Measurements from ENCODE around the gene ZNF407.

ZNF407 gene

GRCh38 chr18:74876630-74877243, 279.1 kb downstream of the ZNF407 start:
- no peak for DNase-seq (ENCODE audit: low read depth)

DNA sequence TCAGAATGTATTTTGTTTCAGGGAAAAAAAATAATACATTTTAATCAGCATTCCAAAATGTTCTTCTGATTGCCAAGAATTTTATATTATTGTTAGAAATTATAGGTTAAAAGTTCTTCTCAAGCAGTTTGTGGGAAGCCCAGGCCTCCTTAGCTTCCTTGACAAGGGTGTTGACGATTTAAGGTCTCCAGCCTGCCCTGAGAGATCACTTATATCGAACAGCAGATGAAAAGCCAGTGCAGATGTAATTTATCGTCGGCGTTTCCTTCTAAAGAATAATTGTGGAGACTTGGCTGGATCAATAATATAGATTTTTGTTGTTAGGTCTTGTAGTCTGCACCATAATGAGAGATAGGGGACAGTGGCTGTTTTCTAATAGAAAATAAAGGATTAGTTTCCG, 280.6 kb downstream of the ZNF407 start:
- DNase-seq (ENCODE audit: low read depth), result no peak

- no peak for DNase-seq (ENCODE audit: low read depth)
Observed at GRCh38 chr18:74880706-74881278, 283.1 kb downstream of the ZNF407 start.

DNA sequence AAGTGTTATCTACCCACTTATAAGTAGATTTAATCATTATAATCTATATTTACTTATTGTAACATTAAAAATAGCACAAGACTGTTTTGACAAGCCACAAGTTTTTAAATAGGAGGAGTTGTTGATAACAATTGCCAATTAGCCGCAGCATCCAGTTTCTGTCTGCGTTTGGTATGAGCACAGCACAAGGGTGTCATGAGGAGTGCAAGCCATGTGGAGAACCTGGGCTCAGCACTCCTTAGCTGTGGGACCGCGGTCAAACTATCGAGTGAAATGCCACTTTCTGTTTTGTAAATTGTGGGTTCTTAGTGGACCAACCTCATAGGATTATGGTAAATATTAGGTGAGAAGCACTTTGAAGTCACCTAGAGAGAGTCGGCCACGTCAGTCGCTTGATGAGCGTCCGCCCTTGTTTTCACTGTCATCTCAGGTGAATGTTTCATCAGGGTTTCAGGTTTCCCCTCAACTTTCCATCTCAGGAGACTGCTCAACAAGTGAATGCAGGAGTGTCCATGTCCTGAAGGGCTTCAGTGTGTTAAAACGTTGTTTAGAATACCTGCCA, 294.5 kb downstream of the ZNF407 start:
- no peak for DNase-seq (ENCODE audit: low read depth)

- DNase-seq (ENCODE audit: low read depth), result peak; percentile 40
Observed at GRCh38 chr18:74895686-74896085, 298.0 kb downstream of the ZNF407 start.

GRCh38 chr18:74896390-74896991, 298.8 kb downstream of the ZNF407 start:
- DNase-seq (ENCODE audit: low read depth), result peak; percentile 10

GRCh38 chr18:74897971-74898657, 300.4 kb downstream of the ZNF407 start:
- DNase-seq (ENCODE audit: low read depth), result peak; percentile 71

DNA sequence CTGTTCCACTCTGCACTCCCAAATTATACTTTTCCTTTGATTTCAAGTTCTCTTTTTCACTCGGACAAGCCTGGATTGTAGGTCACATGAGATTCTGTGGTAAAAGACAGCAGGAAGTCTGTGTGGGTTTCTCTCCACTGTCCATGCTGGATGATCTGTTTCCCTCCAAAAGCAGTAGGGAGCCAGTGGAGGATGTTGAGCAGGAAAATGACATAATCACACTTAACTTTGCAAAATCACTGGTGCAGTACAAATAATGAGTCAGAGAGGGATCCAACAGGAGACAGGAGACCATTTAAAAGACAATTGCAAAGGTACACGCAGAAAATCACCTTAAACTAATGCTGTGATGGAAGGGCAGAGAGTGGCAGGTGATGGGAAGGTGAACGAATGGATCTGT, 301.3 kb downstream of the ZNF407 start:
- DNase-seq (ENCODE audit: low read depth), result peak; percentile 58

DNA sequence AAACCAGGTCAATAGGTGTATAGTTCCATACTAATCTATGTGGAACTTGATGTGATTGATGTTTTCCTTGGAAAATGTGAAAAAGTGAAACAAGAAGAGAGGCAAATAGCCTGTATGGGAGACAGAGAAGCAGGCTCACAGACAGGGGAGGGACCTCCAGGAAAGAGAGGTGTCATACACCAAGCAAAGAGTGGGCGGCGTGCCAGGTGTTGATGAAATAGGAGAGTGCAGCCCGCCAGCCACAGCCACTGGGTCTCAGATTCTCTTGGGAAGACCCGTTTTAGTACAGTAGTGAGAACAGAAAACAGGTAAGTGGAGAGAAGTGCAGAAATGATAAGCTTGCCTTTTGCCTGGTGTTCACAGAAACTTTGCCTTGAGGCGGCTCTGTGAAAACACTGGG, 301.9 kb downstream of the ZNF407 start:
- DNase-seq (ENCODE audit: low read depth), result peak; percentile 36

DNA sequence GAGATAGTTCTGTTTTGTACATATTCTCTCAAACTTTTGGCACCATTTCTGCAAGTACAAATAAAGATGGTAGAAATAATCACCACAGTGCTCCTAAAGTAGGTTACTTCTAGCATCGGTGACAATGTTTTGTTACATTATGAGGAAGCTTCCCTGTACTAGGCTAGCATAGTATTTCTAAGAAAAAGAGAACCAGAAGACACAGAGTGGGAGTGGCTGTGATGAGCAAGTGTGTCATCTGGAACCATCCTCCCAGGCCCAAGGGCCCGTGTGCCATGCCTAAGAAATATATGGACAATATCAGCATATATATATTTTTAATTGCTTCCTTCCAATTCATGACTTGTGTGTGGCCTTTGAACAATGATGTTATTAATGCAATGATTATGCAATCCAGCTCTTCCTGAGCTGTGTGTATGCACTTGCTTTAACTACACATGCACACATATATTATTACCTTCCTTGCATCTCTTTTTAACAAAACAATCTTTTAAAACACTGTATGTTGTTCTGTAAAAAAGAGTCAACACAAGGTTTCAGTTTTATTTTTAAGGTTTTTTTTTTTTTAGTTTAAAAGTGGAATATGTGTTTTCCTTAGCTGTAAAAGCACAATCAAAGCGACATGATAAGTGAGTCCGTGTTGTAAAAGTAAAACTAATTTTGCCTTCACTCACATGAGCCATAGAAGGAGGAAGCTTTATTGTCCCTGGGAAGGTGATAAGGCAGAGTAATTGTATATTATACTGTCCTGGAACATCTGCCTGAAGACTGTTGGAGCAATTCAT, 303.9 kb downstream of the ZNF407 start:
- DNase-seq (ENCODE audit: low read depth), result peak; percentile 22

- DNase-seq (ENCODE audit: low read depth), result no peak
Observed at GRCh38 chr18:74902147-74902455, 304.4 kb downstream of the ZNF407 start.

DNA sequence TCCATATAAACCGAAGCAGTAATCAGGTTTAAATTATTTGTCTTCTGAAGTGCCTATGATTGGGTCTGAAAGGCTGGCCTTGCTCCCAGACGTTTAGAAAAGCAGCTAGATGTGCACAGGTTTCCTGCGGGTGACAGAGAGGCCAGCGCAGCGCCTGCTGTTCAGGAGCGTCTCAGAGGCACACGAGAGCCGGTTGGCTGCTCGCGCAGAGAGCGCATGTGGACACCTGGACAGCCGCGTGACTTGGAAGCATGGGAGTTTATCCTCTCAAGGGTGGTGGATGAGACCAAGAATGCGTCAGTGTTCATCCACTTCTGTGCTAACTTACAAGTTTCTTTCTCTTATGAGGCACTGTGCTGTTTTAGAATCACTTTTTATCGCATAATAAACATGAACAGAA, 307.6 kb downstream of the ZNF407 start:
- DNase-seq (ENCODE audit: low read depth), result no peak

DNA sequence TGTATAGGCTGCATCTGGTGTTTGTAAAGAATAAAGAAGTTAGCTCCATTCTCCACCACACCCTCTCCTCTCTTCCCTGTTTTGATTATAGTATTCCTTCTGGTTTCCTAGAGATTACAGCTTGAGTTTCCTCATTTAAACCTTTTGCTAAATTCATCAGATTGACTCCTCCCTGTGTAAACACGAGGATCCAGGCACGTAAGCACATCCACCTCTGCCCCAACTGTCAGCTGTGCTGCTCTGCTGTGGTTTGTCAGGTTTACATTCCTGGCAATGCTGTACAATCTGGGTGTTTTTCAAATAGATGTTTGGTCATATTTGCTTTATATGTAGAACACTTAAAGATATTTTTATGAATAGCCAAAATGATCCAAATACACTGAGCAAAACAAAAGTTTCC, 308.5 kb downstream of the ZNF407 start:
- DNase-seq (ENCODE audit: low read depth), result peak; percentile 77

DNA sequence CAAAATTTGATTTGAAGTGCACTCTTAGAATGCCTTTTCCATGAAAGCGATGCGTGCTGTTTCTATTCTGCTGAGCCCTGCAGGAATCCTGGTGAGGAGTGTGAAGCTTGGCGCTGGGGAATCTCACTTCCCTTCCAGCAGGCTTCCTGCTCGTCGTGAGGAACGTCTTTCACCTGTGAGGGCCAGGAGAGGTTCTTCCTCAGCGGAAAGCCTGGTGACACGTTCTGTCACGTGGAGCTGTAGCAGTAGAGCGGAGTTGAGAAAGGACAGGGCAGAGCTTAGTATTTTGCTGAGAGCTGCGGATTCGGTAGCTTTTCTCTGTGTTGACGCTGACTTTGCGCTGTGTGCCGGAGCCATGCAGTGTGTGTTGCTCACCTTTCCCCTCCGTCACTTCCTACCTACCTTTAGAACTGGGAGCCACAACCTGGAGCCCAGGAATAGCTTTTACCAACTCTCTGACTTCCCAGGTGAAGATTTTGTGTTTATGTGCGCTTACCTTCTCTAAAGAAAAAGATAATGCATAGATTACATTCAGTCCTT, 316.5 kb downstream of the ZNF407 start:
- no peak for DNase-seq (ENCODE audit: low read depth)

- no peak for DNase-seq (ENCODE audit: low read depth)
Observed at GRCh38 chr18:74914648-74915047, 317.0 kb downstream of the ZNF407 start.

GRCh38 chr18:74916773-74917393, 319.2 kb downstream of the ZNF407 start:
- no peak for DNase-seq (ENCODE audit: low read depth)

- DNase-seq (ENCODE audit: low read depth), result peak; percentile 17
Observed at GRCh38 chr18:74918276-74918790, 320.7 kb downstream of the ZNF407 start.

- no peak for DNase-seq (ENCODE audit: low read depth)
Observed at GRCh38 chr18:74921057-74921820, 323.6 kb downstream of the ZNF407 start.

DNA sequence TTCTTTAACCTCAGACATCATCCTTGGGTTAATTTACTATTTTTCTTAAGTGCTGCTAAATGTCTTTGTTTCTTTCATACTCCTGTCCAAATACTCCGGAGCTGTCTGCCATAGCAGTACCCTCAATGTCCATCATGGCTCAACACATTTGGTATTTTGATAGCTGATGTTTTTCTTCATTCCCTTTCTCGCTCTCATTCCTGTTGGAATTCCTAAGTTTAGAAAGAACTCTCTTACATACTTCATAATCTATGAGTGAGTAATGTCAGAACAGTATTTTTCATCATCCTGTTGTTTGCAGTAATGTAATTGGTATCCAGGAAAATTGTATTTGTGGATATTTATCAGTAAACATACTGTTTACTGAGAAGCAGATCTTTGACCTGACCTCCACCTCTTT, 328.4 kb downstream of the ZNF407 start:
- DNase-seq (ENCODE audit: low read depth), result no peak

DNA sequence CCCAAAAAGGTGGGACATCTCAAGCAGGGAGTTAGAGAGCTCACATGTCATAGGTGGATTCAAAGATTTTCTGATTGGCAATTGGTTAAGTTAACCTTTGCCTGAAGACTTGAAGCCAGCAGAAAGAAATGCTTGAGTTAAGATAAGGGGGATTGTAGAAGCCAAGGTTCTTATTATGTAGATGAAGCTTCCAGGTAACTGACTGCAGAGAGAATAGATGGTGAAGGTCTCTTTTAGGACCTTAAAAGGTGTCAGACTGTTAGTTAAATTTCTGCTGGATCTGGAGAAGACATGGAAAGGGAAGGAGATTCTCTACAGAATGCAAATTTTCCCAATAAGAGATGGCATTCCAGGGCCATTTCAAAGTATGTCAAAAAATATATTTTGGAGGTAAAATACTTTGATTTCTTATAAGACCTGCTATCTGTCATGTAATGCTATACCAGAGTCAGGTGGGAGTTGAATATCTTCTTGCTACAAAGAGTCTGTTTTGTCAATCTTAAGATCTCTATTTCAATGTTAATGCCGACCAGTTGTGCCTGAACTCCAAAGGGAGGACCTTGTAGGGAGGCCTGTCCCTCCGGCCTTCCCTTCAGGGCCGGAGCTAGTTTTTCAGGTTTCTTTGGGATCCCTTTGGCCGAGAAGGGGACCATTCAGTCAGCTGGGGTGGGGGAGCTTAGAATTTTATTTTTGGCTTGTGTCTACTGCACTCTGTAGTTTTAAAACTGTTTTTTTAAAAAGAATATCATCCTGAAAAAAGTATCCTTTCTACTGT, 330.7 kb downstream of the ZNF407 start:
- DNase-seq (ENCODE audit: low read depth), result no peak
